Sigmoid colon (tissue), 4 donors: ENCODE data around the gene MYOD1.

ENCODE experiments used
- POLR2AphosphoS5 ChIP-seq, 4 donors: sonication (generic); formaldehyde crosslinking; IDR thresholded peaks; one replicate each; pipeline ENCODE4 v1.6.1; 2017; ENCODE audit warnings: antibody characterized with exemption in 4 of 4
- TF ChIP-seq, protein P1 (sequence below), 4 experiments: fragments of 450-650 bp in 3 of 4; fragments of 200-600 bp in 1 of 4; IDR thresholded peaks; one replicate each; pipeline ENCODE4 v1.5.1; 2016 to 2019; ENCODE audit warnings: antibody characterized with exemption in 4 of 4, mild to moderate bottlenecking in 3 of 4, moderate library complexity in 2 of 4

DNA sequence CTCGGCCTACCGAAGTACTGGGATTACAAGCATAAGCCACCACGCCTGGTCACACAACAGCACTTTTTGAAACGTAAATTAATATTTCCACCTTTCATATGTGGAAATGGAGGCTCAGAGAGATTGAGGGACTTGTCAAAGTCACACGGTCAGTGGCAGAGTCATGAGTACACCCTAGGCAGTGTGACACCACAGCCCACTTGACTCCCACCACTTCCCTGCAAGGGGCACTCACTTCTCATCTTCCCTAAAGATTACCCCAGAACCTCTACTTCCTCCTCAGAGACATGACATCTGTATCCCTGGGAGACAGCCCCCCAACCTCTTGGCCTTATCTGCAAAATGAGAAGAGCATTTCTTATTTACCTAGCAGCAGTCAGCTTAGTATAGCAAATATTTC is 16.5 kb upstream of the MYOD1 start:
- TF ChIP-seq, protein P1, sequence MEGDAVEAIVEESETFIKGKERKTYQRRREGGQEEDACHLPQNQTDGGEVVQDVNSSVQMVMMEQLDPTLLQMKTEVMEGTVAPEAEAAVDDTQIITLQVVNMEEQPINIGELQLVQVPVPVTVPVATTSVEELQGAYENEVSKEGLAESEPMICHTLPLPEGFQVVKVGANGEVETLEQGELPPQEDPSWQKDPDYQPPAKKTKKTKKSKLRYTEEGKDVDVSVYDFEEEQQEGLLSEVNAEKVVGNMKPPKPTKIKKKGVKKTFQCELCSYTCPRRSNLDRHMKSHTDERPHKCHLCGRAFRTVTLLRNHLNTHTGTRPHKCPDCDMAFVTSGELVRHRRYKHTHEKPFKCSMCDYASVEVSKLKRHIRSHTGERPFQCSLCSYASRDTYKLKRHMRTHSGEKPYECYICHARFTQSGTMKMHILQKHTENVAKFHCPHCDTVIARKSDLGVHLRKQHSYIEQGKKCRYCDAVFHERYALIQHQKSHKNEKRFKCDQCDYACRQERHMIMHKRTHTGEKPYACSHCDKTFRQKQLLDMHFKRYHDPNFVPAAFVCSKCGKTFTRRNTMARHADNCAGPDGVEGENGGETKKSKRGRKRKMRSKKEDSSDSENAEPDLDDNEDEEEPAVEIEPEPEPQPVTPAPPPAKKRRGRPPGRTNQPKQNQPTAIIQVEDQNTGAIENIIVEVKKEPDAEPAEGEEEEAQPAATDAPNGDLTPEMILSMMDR (IDR thresholded peaks at IDR 0.05) = no peak
- no peak for TF ChIP-seq POLR2AphosphoS5 (IDR thresholded peaks at IDR 0.05)
